Central memory CD4-positive, alpha-beta T cell (primary cell): ENCODE data around the gene HBS1L.

Experiments
- DNase-seq: peaks from one replicate; pipeline ENCODE4 v3.0.0; 2022

Gene HBS1L

DNA sequence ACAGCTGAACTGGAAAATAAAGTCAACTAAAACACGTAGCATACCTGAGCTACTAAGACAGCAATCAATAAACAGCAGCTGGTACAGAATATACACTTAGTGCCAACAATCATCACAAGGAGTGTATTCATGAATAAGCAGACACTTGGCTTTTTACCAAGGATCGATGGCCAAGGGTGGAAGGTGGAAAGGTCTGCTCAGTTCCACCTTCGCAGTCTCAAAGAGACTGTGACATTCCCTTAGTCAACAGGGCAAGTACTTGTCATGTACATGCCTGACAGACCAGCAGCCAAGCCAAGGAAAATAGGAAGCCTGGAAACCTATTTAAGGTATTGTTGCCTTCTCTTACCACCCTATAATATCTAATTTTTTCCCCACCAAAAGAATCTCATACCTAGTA lies 21.4 kb downstream of the HBS1L start:
- DNase-seq: no peak

GRCh38 chr6:135030532-135031178 lies 24.0 kb downstream of the HBS1L start:
- no peak for DNase-seq

DNA sequence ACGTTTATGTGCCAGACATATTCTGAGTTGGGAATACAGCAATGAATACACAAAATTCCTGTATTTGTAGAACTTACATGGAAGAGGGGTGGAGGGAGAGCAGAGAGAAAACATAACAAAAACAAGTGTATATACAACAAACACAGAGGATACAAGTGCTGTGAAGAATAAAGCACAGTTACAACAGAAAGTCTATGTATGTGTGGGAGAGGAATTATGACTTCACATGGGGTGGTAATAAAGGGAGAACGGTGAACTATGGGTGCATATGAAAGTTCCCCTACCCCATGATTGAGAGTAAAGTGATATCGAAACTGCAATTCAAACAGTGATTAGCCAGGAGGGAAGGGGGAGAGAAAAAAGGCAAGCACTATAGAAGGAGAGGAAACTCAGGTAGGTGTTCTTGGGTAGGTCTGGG lies 24.6 kb downstream of the HBS1L start:
- DNase-seq: peak; percentile 9

DNA sequence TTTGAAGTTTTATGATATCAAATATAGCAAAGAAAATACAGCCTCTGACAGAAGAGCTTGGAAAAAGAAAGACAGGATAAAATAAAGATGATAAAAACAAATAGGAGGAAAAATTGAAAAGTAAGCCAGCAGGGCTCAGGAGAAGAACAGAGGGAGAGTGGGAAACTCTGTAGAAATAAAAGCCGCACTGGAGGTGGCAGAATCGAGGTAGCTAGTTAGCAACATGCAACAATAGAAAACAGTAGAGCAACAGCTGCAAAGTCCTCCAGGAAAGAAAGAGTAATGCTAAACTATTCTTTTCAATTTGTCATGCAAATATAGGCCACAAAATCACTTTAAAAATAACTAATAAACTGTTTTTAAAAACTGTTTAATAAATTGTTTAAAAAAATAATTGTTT lies 28.8 kb downstream of the HBS1L start:
- no peak for DNase-seq

DNA sequence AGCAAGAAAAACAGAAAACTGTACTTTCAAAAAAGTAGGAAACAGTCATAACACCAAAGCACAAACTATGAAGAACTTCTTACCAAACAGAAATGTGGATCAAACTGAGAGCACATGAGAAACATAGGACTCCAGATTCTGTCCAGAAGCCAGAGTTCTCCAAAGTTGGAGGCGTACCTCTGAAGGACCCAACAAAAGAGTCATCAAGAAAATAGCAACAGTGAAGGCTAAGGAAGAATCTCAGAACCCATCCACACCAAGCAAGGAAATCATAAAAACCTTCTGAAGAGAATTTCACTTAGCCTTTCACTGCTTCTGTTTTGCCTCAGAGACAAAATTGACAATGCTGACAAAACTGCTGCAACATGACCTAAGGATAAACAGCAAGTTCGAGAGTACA lies 29.4 kb downstream of the HBS1L start:
- DNase-seq: no peak

DNA sequence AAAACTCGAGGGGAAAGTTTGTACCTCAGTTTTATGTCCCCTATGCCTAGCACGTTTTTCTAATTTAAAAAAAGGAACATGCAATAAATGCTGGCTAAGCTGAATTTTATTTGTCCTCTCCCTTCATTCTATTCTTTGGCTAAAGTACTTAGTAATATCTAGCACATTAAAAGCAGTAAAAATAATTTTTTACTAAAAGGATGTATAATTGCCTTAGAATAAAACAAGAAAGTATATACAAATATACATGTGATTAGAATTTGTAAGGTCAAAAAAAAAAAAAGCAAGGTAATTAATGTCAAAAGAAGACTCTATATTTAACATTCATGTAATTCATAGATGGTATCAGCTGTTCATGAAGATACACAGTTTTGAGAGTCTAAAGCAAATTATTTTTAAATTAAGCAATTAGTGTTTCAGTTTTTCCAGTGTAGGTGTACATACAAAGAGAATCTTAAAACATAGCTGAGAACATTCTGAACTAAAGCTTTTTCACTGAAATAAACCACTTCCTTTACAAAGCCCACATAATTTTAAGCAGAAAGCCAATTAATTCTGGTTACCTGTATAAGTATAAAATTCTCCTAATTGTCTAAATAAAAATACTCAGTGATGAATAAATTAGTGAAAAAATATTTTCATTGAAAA lies 32.4 kb downstream of the HBS1L start:
- DNase-seq: no peak

DNA sequence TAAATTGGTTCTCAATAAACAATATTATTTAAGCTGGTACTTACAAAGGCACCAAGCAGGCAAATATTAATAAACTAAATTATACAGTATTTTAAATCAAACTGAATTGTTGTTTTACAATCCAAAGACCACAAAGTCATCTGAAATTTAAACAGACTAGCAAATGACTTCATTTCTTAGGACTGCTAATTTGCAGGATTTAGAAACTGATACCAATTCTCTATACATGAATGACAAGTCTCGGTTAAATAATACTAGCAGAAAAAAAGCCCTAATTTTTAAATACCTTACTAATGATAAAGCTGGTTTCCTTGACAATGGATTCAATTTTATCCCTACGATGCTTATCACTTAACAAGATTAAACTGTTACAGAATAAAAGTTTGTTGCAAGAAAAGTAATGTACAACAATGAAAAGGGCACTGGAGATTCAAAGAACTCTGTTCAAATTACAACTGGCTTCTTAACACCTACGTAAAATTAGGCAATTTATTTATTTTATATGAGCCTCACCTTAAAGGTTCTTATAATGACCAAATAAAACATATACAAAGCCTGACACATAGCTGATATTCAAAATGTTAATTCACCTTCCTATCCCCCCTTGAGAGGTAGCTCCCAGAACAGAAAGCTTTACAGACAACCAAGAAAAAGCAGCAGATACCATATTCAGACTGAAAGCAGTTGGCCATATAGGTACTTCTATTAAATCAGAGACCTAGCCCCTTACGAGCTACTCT lies 33.1 kb downstream of the HBS1L start:
- no peak for DNase-seq

GRCh38 chr6:135018941-135019340 lies 35.7 kb downstream of the HBS1L start:
- no peak for DNase-seq

GRCh38 chr6:135018052-135018451 lies 36.6 kb downstream of the HBS1L start:
- no peak for DNase-seq

DNA sequence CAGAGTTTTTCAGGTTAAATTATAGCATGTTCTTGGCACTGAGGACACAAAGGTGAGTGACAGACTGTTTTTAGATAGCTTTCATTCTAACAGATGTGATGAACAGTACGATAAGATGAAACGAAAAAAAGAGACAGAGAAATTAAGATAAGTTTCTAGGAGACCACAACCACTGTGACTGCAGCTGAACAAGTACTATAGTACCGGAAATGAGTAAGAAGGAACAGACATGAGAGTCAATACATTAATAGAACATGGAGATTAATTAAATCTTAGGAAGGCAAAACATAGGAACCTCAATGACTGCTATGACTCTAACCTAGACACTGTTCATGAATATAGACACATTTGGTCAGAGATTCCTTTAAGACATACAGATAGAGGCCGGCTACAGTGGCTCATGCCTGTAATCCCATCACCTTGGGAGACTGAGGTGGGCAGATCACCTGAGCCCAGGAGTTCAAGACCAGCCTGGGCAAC lies 40.2 kb downstream of the HBS1L start:
- DNase-seq: peak; percentile 45

- DNase-seq: no peak
Observed at GRCh38 chr6:135013211-135013610, 41.4 kb downstream of the HBS1L start.

DNA sequence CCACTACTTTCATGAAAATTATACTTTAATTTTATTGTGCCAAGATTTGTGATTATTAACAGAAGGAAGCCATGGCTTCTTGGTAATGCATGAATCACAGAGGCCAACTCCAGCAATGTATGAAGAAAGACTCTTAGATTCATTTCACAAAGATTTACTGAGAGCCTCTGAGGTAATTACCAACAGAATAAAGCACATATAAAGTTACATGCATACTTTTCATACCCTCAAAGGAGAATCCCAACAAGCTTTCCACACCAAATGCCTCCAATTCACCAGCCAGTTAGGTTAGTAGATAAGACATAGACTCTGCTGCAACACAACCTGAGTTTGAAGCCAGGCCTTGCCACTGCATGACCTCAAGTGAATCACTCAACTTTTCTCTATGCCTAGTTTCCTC lies 41.9 kb downstream of the HBS1L start:
- DNase-seq: no peak

DNA sequence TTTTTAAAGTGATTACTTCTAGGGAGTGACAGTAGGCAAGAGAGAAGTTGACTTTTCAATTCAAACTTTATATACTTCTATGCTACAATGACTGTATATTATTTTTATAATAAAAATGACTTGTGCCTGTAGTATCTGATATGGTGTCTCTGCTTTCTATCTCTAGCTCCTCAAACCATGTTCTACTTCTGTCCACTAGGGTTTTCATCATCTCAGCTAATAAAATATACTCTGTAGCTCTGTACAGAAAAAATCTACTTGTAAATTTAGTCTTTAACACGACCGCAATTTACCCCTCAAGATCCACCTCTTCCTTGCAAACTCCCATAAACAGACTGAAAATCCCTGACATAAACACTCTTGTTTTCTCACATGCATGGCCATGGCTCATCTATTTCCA lies 42.3 kb downstream of the HBS1L start:
- DNase-seq: no peak

GRCh38 chr6:135008941-135009290 lies 45.7 kb downstream of the HBS1L start:
- DNase-seq: no peak

DNA sequence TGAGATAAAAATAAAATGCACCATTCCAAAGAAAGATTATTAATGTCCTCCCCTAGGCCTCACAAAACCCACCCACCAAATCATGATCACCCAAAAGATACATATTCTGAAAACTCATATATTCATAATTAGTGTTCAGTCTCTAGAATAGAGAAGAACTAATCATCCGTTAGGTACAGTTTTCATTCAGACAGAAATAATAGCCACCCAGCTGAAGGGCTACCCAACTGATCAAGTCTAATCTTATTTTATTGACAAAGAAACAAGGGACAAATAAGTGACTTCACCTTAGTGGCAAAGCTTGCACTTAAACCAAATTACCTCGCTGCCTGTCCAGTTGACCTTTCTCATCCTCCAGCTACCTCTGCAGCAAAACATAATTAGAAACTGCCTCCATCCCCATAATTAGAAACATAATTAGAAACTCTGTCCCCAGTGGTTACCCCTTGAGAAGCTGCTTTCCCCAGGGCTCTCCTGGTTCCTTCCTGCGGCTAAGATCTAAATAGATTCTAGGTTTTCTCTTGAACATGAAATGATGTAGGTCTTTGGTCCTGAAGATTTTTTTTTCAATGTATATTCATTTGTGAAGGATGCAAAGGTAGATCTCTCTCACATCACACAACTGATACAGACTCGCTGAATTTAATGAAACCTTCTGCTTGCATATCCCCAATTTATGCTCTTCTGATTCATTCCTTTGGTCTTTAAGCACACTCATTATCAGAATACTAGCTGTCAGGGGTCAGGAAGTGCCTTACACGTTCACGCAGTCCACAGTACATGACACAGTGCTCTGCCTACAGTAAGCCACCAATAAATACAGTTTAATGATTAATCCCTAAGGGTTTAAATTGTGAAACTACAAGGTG lies 46.3 kb downstream of the HBS1L start:
- no peak for DNase-seq

DNA sequence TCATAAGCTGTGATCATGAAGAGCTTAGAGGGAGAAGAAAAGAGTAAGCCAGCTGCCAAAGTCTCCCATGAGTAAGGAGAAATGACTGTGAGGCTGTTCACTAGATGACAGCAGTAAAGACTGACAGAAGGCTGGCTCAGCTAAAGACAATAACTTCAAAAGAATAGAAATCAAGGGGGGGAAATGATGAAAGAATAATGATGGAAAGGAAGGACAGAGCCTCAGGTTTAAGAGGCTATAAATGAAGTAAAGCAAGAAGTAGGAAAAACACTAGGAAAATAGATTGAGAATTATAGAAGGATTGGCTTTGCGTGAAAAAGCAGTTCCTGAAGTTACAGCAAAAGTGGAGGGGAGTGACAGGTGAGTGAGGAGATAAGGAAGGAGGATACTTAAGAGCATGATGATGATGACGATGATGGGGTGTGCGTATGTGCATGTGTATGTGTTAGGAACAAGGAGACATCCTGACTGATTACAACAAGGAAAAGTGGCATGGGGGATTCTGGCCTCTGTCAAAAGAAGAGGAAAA lies 48.2 kb downstream of the HBS1L start:
- no peak for DNase-seq

DNA sequence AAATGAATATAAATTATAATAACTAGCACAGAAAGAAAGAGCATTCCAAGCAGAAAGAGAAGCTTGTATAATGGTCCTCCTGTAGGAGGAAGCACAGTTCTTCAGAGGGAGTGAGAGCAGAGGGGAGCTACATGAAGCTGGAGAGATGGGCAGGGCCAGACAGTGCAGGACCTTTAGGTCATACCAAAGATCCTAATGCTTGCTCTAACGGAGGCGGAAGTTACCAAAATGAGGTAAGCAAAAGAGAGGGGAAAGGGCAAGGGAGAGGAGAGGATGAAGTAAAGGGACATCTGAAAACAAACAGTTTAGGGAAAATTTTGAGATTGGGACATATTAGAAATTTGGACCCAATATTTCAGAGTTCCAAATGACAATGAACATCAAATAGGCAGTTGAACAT lies 50.2 kb downstream of the HBS1L start:
- DNase-seq: no peak

GRCh38 chr6:135002974-135003703 lies 51.5 kb downstream of the HBS1L start:
- no peak for DNase-seq

DNA sequence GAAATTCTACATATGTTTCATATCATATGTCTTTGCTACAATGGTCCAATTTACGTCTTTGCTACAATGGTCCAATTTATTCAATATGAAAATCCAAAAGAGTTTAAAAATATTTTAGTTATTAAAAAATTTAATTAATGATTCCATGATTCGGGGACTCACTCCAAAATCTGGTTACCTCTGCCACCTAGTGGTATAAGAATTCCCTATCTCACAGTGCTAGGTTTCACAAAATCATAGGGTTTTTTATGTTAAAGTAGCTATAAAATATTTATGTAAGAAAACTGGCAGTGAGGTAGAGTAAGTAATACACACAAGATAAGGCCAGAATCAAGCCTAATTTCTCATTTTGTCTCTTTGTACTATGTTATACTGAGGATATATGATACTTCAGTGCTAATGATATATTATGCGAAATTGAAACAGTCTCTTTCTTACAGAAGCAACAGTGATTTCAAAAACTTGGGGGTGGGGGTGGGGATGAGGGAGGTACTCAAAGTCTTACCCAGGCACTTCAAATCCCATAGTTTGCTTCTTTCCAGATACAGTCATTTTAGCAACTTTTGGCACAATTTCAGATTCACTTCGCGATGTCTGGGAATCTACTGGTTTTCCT lies 52.3 kb downstream of the HBS1L start:
- no peak for DNase-seq

DNA sequence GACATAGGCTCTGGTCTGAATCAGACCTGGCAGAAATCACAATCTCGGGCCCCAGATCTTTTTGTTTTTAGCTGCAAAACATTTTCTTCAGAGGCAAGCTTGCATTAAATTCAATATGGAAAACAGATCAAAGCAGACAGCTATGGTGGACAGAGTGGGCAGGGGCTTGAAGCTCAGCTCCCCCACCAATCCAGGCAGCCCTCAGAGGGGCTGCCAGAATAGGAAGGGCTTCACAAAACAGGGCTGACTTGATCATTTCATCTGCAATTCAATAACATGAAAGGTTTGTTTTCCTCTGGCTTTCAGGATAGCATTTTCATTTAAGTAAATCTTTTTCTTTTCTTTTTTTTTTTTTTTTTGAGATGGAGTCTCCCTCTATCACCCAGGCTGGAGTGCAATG lies 55.5 kb downstream of the HBS1L start:
- DNase-seq: no peak

DNA sequence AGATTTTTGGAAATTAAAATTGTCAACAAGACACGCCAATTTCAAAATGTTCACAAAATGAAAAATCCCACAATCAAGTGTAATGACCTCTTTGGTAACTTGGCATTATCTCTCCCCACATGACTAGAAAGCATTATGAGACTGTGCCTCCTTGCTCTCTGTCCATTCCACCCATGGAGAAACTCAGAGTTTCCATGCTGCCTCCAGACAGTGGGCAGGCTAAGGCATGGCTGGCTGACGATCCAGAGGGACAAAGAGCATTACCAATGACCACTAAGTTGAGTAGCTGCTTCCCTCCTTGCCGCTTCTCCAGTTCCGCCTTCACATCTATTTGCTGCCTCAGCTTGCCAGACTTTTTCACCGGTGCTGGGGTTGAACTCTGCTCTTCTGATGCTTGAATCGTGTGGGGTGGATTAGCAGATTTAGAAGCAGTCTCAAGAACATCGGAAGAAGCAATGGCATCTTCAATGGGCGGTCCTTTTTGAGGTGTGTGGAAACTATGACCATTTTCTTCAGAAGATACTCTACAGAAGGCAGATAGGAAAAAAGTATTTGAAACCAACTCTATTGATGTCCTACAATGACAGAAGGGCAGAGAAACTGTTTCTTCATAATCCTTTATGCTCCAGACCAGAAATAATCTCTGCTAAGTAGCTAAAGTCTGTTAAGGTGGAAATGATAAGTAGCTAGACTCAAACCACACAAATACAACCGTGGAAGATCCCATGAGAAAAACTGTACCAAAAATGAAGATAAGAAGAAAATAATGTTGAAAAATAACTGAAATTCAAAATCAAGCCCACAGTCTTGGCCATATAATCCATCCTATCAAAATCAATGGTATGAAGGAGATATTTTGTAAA lies 57.3 kb downstream of the HBS1L start:
- no peak for DNase-seq
